Measurements from ENCODE around the gene ELF2. TPM values are rescaled to one million over a fixed set of nuclear protein-coding genes. Genes with fewer than 3 reads are reported as not detected.
"Not testable (repeated sequence)": the region's sequence is repeated elsewhere in the genome, so short reads cannot be mapped to it uniquely, and the experiment has no call there.

ELF2 gene
- polyA plus RNA-seq, 4 donors, result 56.0 to 70.0 (median 63.7) TPM

GRCh38 chr4:139025841-139026240, 151.2 kb downstream of the ELF2 start:
- DNase-seq (ENCODE audit: low read depth in 4 of 4, low spot score in 2 of 4), result no peak

GRCh38 chr4:139024686-139025085, 152.3 kb downstream of the ELF2 start:
- DNase-seq (ENCODE audit: low read depth in 4 of 4, low spot score in 2 of 4), result no peak

- no peak for DNase-seq (ENCODE audit: low read depth in 4 of 4, low spot score in 2 of 4)
Observed at GRCh38 chr4:139022835-139023234, 154.2 kb downstream of the ELF2 start.

DNA sequence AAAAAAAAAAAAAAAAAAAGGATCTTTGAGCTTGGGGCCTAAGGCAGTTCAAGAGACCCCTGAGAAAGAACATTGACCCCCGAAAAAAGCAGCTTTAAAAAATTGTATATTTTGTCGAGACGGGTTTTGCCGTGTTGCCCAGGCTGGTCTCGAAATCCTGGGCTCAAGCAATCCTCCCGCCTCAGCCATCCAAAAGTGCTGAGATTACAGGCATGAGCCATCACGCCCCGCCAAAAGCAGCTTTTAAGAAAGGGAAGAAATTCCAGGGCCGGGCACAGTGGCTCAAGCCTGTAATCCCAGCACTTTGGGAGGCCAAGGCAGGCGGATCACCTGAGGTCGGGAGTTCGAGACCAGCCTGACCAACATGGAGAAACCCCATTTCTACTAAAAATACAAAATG, 155.9 kb downstream of the ELF2 start:
- DNase-seq (ENCODE audit: low read depth in 4 of 4, low spot score in 2 of 4), result not testable (repeated sequence)

DNA sequence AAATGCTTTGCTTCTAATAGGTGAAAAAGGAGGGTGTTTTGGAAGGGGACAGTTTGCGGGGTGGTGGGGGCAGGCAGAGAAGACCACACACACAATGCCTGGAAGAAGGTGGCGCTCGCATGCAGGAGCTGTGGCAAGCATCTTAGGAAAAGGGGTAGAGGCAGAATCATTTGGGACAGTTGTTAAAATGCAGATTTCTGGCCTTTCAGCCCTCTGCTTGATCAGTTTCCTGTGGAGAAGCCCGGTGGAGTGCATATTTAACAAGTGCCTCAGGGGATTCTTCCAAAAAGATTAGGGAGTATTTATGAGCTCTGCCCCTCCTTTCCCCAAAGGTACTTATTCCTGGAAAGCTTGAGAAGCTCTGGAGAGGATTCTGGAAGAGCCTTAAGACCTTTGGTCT, 156.6 kb downstream of the ELF2 start:
- no peak for DNase-seq (ENCODE audit: low read depth in 4 of 4, low spot score in 2 of 4)

DNA sequence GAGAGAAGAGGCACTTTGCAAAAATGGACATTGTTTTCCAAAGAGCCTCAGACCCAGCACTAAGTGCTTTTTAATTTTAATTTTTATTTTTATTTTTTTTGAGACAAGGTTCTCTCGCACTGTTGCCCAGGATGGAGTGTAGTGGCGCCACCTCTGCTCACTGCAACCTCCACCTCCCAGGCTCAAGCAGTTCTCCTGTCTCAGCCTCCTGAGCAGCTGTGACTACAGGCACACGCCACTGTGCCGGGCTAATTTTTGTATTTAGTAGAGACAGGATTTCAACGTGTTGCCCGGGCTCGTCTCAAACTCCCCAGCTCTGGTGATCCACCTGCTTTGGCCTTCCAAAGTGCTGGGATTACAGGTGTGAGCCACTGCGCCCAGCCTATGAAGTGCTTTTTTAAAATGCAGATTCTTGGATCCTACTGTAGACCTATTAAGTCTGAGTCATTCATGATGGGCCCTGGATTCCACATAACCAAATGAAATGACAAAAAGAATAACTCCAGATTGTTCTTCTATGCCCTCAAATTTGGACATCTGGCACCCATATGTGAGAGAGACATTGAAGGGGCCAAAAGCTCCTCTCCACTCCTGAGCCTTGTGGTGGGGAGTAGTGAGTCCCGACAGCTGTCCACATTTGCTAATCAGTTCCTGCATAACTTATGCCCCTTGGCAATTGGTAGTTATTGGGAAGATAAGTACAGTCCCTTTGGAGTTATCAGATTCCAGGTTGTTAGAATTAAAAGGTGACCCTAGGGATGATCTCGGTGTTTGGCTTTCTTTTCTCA, 157.9 kb downstream of the ELF2 start:
- no peak for DNase-seq (ENCODE audit: low read depth in 4 of 4, low spot score in 2 of 4)

- no peak for DNase-seq (ENCODE audit: low read depth in 4 of 4, low spot score in 2 of 4)
Observed at GRCh38 chr4:139018501-139018900, 158.5 kb downstream of the ELF2 start.

GRCh38 chr4:139017861-139018260, 159.2 kb downstream of the ELF2 start:
- DNase-seq (ENCODE audit: low read depth in 4 of 4, low spot score in 2 of 4), result no peak

DNA sequence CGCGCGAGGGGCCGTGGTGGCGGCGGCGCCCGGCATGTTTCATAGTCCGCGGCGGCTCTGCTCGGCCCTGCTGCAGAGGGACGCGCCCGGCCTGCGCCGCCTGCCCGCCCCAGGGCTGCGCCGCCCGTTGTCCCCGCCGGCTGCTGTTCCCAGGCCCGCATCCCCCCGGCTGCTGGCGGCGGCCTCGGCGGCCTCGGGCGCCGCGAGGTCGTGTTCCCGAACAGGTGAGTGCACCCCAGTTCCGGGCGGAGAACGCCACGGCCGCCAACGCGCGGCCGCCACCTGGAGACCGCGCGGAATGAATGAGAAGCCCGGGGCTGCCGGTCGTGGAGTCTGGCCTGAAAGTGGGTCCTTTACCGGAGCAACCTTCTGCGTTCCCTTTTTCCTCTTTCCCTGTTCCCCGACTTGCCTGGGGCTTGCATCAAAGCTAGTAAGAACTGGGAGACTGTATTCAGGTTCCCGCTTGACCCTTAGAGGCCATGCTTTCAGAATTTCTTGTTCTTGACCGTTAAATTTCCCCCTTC, 161.0 kb downstream of the ELF2 start:
- peak in 3 of 4 donors; percentile 34 to 41 (median 39) for DNase-seq (ENCODE audit: low read depth in 4 of 4, low spot score in 2 of 4)

DNA sequence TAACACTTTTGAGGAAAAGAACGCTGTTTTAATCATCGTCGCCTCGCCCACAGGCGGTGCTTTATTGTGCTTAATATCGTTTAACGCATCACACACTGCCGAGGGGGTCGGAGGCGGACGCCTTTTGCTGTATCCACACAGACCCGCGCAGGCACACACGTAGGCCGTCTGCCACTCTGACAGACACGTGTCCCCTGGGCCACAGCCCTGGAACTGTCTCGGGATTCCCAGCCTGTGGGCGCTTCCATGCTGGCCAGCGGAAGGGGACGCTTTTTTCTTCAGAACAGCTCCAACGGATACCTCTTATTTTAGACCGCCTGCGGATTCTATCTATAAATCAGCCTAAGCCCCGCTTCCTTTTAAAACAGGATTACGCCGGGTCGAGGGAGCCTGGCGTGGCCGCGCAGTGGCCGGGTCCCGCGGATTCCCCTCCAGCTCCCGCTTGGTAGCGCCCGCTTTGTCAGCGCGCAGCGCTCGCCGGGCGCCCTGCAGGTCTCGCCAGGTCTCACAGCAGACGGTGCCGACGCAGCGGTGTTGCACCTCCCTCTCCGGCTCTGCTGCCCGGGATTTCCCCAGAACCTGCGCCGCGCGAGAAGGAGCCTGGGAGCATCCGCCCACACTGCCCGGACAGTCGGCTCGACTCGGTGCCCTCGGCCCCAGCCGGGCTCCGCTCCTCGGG, 161.6 kb downstream of the ELF2 start, which contains the start of gene NOCT:
TSS of gene NOCT (plus strand) at position 513 of the 679 bp plus-strand sequence. CDS start 201 bp downstream, outside the sequence.
- DNase-seq (ENCODE audit: low read depth in 4 of 4, low spot score in 2 of 4), result peak; percentile 78 to 87 (median 80)

- peak in 1 of 4 donors; percentile 27 for DNase-seq (ENCODE audit: low read depth in 4 of 4, low spot score in 2 of 4)
Observed at GRCh38 chr4:139014371-139015268, 162.4 kb downstream of the ELF2 start.

- no peak for DNase-seq (ENCODE audit: low read depth in 4 of 4, low spot score in 2 of 4)
Observed at GRCh38 chr4:139011225-139011950, 165.6 kb downstream of the ELF2 start.

DNA sequence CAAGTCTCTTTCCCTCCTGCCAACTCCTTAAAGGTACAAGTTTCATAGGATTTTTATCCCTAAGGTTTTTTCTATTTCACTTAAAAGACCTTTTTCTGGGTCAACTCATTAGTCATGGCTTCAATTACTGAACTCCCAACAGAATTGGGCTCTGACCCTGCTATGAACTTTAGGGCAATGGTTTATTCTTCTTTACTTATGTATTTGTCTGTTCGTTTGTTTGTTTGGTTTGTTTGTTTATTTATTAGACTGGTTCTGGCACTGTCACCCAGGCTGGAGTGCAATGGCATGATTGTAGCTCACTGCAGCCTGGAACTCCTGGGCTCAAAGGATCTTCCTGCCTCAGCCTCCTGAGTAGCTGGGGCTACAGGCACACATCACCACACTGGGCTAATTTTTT, 167.3 kb downstream of the ELF2 start:
- DNase-seq (ENCODE audit: low read depth in 4 of 4, low spot score in 2 of 4), result no peak

DNA sequence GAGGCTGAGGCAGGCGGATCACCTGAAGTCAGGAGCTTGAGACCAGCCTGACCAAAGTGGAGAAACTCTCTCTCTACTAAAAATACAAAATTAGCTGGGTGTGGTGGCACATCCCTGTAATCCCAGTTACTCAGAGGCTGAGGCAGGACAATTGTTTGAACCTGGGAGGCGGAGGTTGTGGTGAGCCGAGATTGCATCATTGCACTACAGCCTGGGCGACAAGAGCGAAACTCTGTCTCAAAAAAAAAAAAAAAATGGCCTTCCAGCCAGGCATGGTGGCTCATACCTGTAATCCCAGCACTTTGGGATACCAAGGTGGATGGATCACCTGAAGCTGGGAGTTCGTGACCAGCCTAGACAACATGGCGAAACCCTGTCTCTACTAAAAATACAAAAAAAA, 168.7 kb downstream of the ELF2 start:
- DNase-seq (ENCODE audit: low read depth in 4 of 4, low spot score in 2 of 4), result not testable (repeated sequence)

DNA sequence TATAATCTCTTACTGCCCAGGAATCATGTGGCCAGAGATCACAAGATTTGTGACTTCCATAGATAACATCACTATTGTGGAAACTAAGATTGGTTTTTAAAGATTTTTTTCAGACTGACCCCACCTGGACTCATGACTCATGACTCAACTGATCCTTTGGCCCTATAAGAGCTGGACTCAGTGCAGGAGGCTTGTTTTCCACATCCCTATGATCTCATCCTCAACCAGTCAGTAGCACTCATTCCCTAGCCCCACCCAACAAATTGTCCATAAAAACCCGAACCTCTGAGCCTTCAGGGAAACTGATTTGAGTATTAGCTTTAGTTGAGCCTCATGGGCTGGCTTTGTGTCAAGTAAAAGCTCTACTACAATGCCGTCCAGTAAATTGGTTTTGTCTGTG, 169.4 kb downstream of the ELF2 start:
- no peak for DNase-seq (ENCODE audit: low read depth in 4 of 4, low spot score in 2 of 4)

Other genes starting within 250 kb of the ELF2 start
- 1 to 10 TPM; 5.2 to 8.4 (median 6.8) TPM for gene NOCT, start 161.4 kb downstream of the ELF2 start, polyA plus RNA-seq (ENCODE audit: insufficient read length in 4 of 4)
- gene MGARP, start 103.0 kb upstream of the ELF2 start, polyA plus RNA-seq (ENCODE audit: insufficient read length in 4 of 4), result under 1 TPM in 3 of 4 donors, not detected in 1; 0.44 to 0.52 (median 0.48) TPM
- gene NAA15, start 124.3 kb upstream of the ELF2 start, polyA plus RNA-seq (ENCODE audit: insufficient read length in 4 of 4), result 10 to 100 TPM; 29.3 to 38.3 (median 35.2) TPM
- gene NDUFC1, start 125.3 kb upstream of the ELF2 start, polyA plus RNA-seq (ENCODE audit: insufficient read length in 4 of 4), result 100 to 1,000 TPM in 1 of 4 donors, 10 to 100 TPM in 3; 92.4 to 127 (median 92.9) TPM

All from left renal cortex interstitium (tissue), 4 donors.